Skin epidermis (tissue), 12 donors: ENCODE measurements around the gene QSOX1.
A peak's percentile ranks its signal among the peaks of the same experiment; 100 is the strongest.

Source experiments
- H3K27ac ChIP-seq, 21 experiments: fragments of 200-600 bp; sonication (generic) in 11 of 21; one replicate each; pipeline ENCODE4 v1.5.0; 2020; ENCODE audit warnings: mild to moderate bottlenecking in 3 of 21, inconsistent platforms in 2 of 21, moderate library complexity in 2 of 21
- H3K4me3 ChIP-seq, 7 experiments: fragments of 200-600 bp; sonication (generic) in 2 of 7; one replicate each; pipeline ENCODE4 v1.5.0; 2020; ENCODE audit warnings: inconsistent platforms in 2 of 7, mild to moderate bottlenecking in 2 of 7, moderate library complexity in 1 of 7

QSOX1 gene

DNA sequence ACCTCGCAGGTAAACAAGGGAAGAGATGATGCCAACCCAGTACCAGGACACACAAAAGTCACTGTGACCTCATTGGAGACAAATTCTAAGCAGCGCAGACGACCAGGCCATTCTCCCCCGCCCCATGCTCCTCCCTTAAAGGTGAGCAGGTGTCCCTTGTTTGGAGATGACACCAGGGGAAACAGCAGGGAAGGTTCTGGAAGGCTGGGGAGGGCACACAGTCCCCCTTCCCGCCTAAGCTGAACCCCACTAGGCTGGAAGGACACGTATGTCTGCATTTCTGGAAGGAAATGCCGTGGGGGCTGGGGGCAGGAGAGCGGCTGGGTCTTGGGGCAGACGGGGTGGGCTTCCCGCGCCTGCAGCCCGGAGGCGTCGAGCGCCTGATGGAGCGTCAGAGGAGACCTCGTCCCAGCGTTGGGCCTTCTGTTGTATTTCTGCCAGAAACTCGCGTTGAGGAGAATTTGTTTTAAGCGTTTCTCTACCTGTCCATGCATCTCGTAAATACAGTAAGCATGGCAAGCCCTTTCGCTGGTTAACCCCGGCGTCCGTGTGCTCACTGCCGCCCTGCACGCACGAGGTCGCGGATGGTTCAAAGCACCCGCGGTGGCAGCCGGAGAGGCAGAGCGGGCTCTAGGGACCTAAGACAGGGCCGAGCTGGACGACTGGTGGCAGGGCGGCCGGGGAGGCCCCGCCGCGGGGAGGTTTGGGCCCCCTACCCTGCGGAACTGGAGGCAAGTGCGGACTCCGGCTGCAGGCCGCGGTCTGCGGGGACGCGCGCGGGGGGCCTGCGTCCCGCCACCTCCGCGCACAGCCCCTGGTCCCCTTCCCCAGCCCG lies 74.2 kb downstream of the QSOX1 start:
- peak overlapping the region; percentile 31 to 53 (median 40) for H3K4me3 ChIP-seq
- no peak overlapping the region for H3K27ac ChIP-seq

- Histone ChIP-seq H3K27ac (no peak within 1 kb of the TSS), H3K4me3 (peak within 1 kb of the TSS; percentile 31 to 53 (median 40))
Measured at GRCh38 chr1:180229483-180230415, 75.1 kb downstream of the QSOX1 start, which contains the start of gene LHX4. TSS of gene LHX4 (plus strand) at chr1:180230264. CDS start at chr1:180230530, 266 bp downstream.

GRCh38 chr1:180230416-180230790 lies 75.7 kb downstream of the QSOX1 start:
- no peak overlapping the region for H3K27ac ChIP-seq
- peak overlapping the region; percentile 31 to 53 (median 40) for H3K4me3 ChIP-seq

- no peak overlapping the region for H3K27ac ChIP-seq
Measured at GRCh38 chr1:180230791-180231505, 76.3 kb downstream of the QSOX1 start.

GRCh38 chr1:180231506-180231921 lies 76.8 kb downstream of the QSOX1 start:
- peak overlapping the region in 6 of 7 experiments; percentile 31 to 53 (median 41) for H3K4me3 ChIP-seq
- H3K27ac ChIP-seq: no peak overlapping the region

More at GRCh38 chr1:180230791-180231505, 76.3 kb downstream of the QSOX1 start:
- peak overlapping the region; percentile 31 to 53 (median 40) for H3K4me3 ChIP-seq

- H3K27ac ChIP-seq: no peak overlapping the region
- peak overlapping the region in 3 of 7 experiments; percentile 35 to 53 (median 37) for H3K4me3 ChIP-seq
Measured at GRCh38 chr1:180231936-180232335, 77.3 kb downstream of the QSOX1 start.

DNA sequence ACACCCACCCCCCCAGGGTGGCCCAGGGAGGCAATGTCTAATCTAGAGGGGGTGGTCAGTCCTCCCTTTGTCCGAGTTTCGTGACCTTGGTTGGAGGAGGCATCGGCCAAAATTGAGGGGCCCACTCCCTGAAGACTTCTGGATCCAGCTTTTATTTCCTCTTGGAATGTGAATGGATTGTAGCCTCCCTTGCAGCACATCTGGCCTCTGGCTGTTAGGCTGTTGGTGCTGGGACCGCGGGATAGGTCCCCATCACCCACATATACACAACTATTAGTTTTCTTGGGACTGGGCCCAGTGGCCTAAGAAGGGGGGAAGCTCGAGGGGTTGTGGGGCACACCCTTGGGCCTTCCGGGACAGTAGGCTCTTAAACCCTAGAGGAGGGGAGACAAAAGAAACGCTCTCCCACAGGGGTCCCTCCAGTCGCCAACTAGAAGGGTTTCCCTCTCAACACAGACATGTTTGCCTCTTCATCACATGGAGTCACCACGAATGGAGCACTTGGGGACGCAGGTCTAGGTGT lies 77.9 kb downstream of the QSOX1 start:
- no peak overlapping the region for H3K27ac ChIP-seq
- H3K4me3 ChIP-seq: no peak overlapping the region

DNA sequence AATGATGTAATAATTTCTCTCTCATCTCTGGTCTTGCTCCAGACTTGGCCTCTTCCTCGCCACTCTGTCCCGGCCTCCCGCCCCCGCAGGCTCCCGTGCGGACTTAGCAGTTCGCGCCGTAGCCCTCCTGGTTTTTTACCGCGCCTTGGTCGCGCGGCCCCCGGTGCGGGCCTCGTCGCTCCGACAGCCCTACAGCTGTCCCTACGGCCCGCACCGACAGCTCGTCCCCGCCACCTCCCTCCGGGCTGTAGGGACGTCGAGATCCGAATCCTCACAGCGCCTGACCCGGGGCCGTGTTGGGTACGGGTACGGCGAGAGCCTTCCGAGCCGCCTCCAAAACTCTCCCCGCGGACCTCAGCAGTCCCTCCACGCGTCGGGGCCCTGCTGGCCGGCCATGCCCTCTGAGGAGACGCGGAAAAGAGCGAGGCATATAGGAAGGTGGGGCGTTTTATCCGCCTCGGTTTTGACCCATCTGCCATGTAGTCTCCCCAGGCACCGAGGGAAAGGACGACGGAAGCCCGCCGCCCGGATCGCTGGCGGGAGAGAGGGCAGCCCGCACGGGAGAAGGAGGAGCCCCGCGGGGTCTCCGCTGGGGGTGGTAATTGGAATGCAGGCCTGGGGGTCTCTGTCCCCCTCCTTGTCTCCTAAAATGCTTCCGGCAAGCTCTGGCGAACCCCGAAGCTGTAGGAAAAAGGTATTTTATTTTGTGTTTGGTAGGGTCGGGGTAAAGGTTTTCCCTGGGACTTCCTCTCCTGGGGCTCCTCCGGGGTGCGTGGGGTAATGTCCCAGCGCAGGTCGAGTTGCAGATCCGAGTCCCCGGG lies 78.7 kb downstream of the QSOX1 start:
- H3K27ac ChIP-seq: no peak overlapping the region
- no peak overlapping the region for H3K4me3 ChIP-seq

DNA sequence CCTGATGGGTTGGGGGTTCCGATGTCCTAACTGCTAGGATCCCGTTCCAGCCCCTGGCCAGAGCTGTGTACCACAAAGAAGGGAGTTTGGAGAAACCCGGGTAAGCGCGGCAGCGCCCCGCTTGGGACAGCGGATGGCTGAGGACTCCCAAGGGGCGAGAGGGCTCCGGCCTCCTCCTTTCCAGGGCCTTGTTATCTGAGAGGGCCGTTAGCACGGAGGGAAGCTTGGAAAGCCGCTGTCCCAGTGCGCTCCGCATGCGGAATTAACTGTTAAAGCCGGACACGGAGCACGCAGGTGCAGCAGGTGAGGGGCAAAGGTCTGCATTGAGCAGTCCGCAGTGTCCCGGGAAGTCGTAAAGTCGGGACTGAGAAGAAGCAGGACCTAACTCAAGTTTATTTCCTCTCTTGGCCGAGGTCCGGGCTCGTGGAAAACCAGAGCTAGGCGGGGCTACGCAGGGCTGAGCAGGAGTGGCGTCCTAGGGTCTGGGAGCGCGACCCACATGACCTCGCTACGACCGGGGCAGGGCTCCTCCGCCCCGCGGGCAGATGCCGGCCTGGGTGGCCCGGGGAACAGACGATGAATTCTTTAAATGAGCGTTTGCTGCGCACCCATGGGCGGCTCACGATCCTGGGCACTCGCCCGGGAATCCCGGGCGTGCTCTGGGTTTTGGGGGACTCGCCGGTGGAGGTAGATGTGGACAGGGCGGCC lies 79.9 kb downstream of the QSOX1 start:
- no peak overlapping the region for H3K27ac ChIP-seq
- no peak overlapping the region for H3K4me3 ChIP-seq

GRCh38 chr1:180235077-180235501 lies 80.4 kb downstream of the QSOX1 start:
- Histone ChIP-seq H3K27ac (no peak overlapping the region), H3K4me3 (no peak overlapping the region)

DNA sequence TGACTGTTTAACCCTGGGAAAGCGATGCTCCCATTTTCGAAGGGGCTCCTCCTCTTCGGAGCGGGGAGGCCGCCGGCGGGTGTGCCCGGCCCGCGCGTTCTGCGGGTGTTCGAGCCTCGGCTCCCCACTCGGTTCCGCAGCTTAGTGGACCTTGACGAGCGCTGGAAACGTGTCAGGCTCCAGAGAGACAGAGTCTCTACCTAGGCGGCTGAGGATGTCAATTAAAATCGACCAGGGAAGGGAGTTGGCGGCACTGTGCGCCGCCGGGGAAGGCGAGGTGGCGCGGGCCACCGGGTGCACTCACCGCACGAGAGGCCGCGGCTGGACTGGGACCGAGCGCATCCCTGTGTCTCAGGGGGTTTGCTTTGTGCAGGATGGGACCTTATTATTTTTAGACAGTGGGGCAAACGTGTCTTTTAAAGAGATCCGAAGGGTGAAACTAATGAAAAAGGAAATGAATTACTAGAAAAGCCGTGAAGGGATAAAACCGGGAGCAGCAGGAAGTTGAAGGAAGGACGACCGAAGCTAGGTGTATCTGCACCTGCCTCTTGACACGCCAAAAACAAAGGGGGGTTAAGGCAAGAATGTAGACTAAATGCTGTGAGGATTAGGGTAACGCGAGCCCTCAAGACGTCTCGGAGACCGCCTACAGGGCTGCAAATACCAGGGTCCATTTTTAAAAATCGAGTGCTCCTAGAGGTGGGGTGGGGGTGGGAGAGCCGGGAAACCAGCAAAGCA lies 81.0 kb downstream of the QSOX1 start:
- Histone ChIP-seq H3K27ac (no peak overlapping the region), H3K4me3 (no peak overlapping the region)

GRCh38 chr1:180236698-180237509 lies 82.2 kb downstream of the QSOX1 start:
- H3K27ac ChIP-seq: no peak overlapping the region
- H3K4me3 ChIP-seq: no peak overlapping the region

- H3K27ac ChIP-seq: no peak overlapping the region
- H3K4me3 ChIP-seq: no peak overlapping the region
Measured at GRCh38 chr1:180237869-180238476, 83.3 kb downstream of the QSOX1 start.

DNA sequence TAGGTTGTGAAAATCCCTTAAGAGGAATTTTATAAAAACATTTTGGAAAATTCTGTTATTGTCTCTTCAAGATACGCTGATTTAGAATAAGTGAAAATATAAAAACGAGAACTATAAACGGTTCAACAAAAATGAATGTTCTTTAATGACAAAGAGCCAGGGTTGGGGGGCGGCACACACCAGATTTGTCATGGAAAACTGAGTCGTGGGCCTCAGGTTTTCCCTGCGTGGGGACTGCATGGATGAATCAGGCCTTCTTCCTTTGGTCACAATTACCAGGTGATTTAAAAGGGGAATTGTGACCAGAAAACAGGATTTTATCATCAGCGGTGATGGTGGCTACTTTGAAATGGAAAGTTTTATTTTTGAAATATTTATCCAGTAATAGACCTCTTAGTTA lies 84.0 kb downstream of the QSOX1 start:
- Histone ChIP-seq H3K4me3 (no peak overlapping the region), H3K27ac (no peak overlapping the region)

- H3K27ac ChIP-seq: no peak overlapping the region
- H3K4me3 ChIP-seq: no peak overlapping the region
Measured at GRCh38 chr1:180239145-180240096, 84.8 kb downstream of the QSOX1 start.
